ENCODE data around the gene GNAQ. TPM values are rescaled to one million over a fixed set of nuclear protein-coding genes. Genes with fewer than 3 reads are reported as not detected.
A peak's percentile ranks its signal among the peaks of the same experiment; 100 is the strongest.

Gene GNAQ
- total and polyA plus RNA-seq, 2 experiments from 2014 or later = 21.1 to 43.1 TPM

DNA sequence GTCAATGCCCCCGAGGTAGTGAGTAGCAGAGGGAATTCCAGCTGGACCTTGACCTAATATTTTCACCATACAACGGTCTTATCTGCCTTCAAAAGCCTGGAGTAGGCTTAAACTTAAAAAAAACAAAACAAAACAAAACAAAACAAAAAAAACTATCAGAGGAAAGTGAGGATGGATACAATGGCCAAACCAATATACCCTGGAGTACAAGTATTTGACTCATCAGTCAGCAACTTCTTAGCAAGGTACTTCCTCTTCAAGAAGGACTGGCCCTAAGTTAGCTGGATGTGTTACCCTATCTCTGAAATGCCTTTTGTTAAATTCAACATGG is 222.9 kb downstream of the GNAQ start:
- Histone ChIP-seq H3K79me2 (replicated peaks; ENCODE audit: insufficient read depth) (no peaks in the 10 kb centered on the region), H2AFZ (no peak overlapping the region), H3K9me2 (ENCODE audit: insufficient read depth) (no peaks in the 10 kb centered on the region), H3K4me3 (no peak overlapping the region), H4K20me1 (replicated peaks; ENCODE audit: insufficient read depth) (no peaks in the 10 kb centered on the region), H3F3A (replicated peaks; ENCODE audit: low read depth) (no peaks in the 10 kb centered on the region), H3K27me3 (ENCODE audit: insufficient read depth) (no peaks in the 10 kb centered on the region), H3K36me3 (ENCODE audit: insufficient read depth) (no peaks in the 10 kb centered on the region), H3K4me2 (no peak overlapping the region), H3K4me1 (ENCODE audit: insufficient read depth) (0 out of 2 replicates have a peak, but pooled peaks cover under 1% of the 10 kb centered on the region), H3K27ac (ENCODE audit: low read depth) (no peak overlapping the region)
- TF ChIP-seq JUNB (IDR thresholded peaks at IDR 0.05; ENCODE audit: unreplicated experiment) = no peak
- no peak for TF ChIP-seq ZNF331 (CRISPR knock-in tag; IDR thresholded peaks at IDR 0.05; ENCODE audit: low read depth)
- TF ChIP-seq POLR2AphosphoS5 (IDR thresholded peaks at IDR 0.05; ENCODE audit: low read depth) = no peak
- peak overlapping the region; percentile 36; the same call in 1 of the 2 replicates for H3K27ac Mint-ChIP-seq
- peaks cover 3% of the 10 kb centered on the region for H3K27me3 Mint-ChIP-seq (ENCODE audit: insufficient read depth, low read depth, poor library complexity)
- peaks cover 8% of the 10 kb centered on the region; the same call in 2 of the 3 replicates for H3K4me1 Mint-ChIP-seq
- H3K9me3 Mint-ChIP-seq = no peaks in the 10 kb centered on the region
- no peaks in the 10 kb centered on the region for H3K36me3 Mint-ChIP-seq (ENCODE audit: low read depth)
- DNase-seq (ENCODE audit: low spot score) = no peak
- no peak overlapping the region for H3K4me3 Mint-ChIP-seq
- ATAC-seq = no peak

DNA sequence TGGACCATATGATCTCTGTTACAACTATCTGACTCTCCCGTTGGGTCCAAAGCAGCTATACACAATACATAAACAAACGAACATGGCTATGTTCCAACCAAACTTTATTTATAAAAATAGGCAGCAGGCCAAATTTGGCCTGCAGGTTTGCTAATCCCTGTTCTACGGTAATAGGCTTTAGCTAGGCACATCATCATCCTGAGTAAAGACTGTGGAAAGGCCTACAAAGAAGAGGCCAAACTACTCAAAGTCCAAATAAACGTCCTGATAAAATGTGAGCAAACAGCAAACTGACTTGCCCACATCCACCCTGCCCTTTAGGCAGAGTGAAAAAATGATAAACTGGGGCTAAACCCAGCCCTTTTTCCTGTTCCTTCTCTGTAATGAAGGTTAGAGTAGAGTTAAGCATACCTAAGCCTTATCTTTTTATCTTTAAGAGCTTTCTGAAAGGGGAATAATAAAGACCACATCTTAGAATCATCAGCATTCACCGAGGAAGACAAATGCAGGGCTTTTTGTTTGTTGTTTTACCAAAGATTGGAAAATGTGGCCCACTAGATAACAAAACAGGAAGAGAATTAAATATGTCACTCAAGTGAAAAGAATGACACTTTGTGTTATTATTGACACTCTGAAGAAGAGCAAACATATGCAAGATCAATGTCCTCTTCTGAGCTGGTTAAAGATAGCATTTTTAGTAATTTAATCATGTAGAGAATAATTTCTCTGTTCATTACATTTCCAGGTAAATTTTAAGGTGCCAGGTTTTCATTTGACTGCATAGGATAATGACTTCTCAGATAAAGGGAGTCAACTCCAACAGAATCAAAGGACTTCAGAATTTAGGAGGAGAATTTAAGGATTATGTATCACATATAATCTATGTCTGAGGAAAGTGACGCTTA is 223.5 kb downstream of the GNAQ start:
- no peak for TF ChIP-seq CTCF (conservative IDR thresholded peaks at IDR 0.05; ENCODE audit: low read depth in 2 of 2)
- no peak for TF ChIP-seq STAT1 (IDR thresholded peaks at IDR 0.05; ENCODE audit: unreplicated experiment)
- TF ChIP-seq CREB1 (CRISPR knock-in tag; IDR thresholded peaks at IDR 0.05; ENCODE audit: low read depth) = no peak
- TF ChIP-seq EZH2phosphoT487 (IDR thresholded peaks at IDR 0.05; ENCODE audit: unreplicated experiment) = no peak
- no peaks in the 10 kb centered on the region for H3K27me3 ChIP-seq (ENCODE audit: insufficient read depth)
- Mint-ChIP-seq H3K36me3 (ENCODE audit: low read depth) (no peaks in the 10 kb centered on the region), H3K27me3 (ENCODE audit: insufficient read depth, low read depth, poor library complexity) (peaks cover 3% of the 10 kb centered on the region), H3K27ac (0 out of 2 replicates have a peak overlapping the region, but pooled peaks have one; percentile 36), H3K4me3 (no peak overlapping the region), H3K4me1 (peaks cover 14% of the 10 kb centered on the region), H3K9me3 (no peaks in the 10 kb centered on the region)
- no peaks in the 10 kb centered on the region for H3K79me2 ChIP-seq (replicated peaks; ENCODE audit: insufficient read depth)
- H3F3A ChIP-seq (replicated peaks; ENCODE audit: low read depth) = no peaks in the 10 kb centered on the region
- ATAC-seq (no peak), DNase-seq (ENCODE audit: low spot score) (no peak)
- H3K36me3 ChIP-seq (ENCODE audit: insufficient read depth) = no peaks in the 10 kb centered on the region
- H4K20me1 ChIP-seq (replicated peaks; ENCODE audit: insufficient read depth) = no peaks in the 10 kb centered on the region
- peaks cover 7% of the 10 kb centered on the region; the same call in 1 of the 2 replicates for H3K4me1 ChIP-seq (ENCODE audit: insufficient read depth)
- no peak overlapping the region for H2AFZ ChIP-seq
- H3K4me3 ChIP-seq = no peak overlapping the region
- no peaks in the 10 kb centered on the region for H3K9me2 ChIP-seq (ENCODE audit: insufficient read depth)
- no peak overlapping the region for H3K27ac ChIP-seq (ENCODE audit: low read depth)
- no peak overlapping the region for H3K4me2 ChIP-seq

DNA sequence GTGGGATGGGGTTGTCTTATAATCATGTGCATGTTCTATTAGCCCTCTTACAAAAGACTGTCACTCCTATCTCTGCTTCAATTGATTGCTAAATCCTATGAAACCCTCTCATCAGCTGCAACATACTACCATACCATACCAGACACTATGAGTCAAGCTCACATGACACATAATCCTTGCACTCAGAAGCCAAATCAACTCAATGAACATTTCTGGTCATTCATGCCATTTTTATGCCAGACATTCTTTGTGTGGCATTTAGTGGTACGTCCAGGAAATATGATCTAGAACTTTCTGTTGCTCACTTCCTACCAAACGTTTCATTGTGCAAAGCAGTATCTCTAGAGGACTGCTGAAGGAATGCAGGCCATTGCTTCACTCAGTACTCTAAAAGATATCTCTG is 224.3 kb downstream of the GNAQ start:
- H3K36me3 ChIP-seq (ENCODE audit: insufficient read depth) = no peaks in the 10 kb centered on the region
- H3K36me3 Mint-ChIP-seq (ENCODE audit: low read depth) = no peaks in the 10 kb centered on the region
- no peak overlapping the region for H3K4me3 ChIP-seq
- H3K9me3 Mint-ChIP-seq = no peaks in the 10 kb centered on the region
- H3K27ac ChIP-seq (ENCODE audit: low read depth) = no peak overlapping the region
- peaks cover 19% of the 10 kb centered on the region for H3K4me1 Mint-ChIP-seq
- peaks cover 4% of the 10 kb centered on the region for H3K27me3 Mint-ChIP-seq (ENCODE audit: insufficient read depth, low read depth, poor library complexity)
- no peak for DNase-seq (ENCODE audit: low spot score)
- H3K27me3 ChIP-seq (ENCODE audit: insufficient read depth) = no peaks in the 10 kb centered on the region
- no peak overlapping the region for H3K27ac Mint-ChIP-seq
- no peaks in the 10 kb centered on the region for H3K9me2 ChIP-seq (ENCODE audit: insufficient read depth)
- H3K4me3 Mint-ChIP-seq = no peak overlapping the region
- no peak overlapping the region for H2AFZ ChIP-seq
- TF ChIP-seq, protein P1, sequence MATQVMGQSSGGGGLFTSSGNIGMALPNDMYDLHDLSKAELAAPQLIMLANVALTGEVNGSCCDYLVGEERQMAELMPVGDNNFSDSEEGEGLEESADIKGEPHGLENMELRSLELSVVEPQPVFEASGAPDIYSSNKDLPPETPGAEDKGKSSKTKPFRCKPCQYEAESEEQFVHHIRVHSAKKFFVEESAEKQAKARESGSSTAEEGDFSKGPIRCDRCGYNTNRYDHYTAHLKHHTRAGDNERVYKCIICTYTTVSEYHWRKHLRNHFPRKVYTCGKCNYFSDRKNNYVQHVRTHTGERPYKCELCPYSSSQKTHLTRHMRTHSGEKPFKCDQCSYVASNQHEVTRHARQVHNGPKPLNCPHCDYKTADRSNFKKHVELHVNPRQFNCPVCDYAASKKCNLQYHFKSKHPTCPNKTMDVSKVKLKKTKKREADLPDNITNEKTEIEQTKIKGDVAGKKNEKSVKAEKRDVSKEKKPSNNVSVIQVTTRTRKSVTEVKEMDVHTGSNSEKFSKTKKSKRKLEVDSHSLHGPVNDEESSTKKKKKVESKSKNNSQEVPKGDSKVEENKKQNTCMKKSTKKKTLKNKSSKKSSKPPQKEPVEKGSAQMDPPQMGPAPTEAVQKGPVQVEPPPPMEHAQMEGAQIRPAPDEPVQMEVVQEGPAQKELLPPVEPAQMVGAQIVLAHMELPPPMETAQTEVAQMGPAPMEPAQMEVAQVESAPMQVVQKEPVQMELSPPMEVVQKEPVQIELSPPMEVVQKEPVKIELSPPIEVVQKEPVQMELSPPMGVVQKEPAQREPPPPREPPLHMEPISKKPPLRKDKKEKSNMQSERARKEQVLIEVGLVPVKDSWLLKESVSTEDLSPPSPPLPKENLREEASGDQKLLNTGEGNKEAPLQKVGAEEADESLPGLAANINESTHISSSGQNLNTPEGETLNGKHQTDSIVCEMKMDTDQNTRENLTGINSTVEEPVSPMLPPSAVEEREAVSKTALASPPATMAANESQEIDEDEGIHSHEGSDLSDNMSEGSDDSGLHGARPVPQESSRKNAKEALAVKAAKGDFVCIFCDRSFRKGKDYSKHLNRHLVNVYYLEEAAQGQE (IDR thresholded peaks at IDR 0.05; ENCODE audit: unreplicated experiment) = no peak
- TF ChIP-seq NANOG (IDR thresholded peaks at IDR 0.05; ENCODE audit: borderline replicate concordance) (no peak), EZH2 (IDR thresholded peaks at IDR 0.05; ENCODE audit: low read depth, unreplicated experiment) (no peak), POLR2AphosphoS5 (IDR thresholded peaks at IDR 0.05; ENCODE audit: low read depth) (no peak), ZNF114 (CRISPR knock-in tag; IDR thresholded peaks at IDR 0.05) (no peak), JUNB (IDR thresholded peaks at IDR 0.05; ENCODE audit: unreplicated experiment) (no peak), STAT1 (IDR thresholded peaks at IDR 0.05; ENCODE audit: unreplicated experiment) (no peak)
- H3F3A ChIP-seq (replicated peaks; ENCODE audit: low read depth) = no peaks in the 10 kb centered on the region
- H3K4me1 ChIP-seq (ENCODE audit: insufficient read depth) = peaks cover 9% of the 10 kb centered on the region; the same call in 1 of the 2 replicates
- H3K79me2 ChIP-seq (replicated peaks; ENCODE audit: insufficient read depth) = no peaks in the 10 kb centered on the region
- no peak for ATAC-seq
- no peak overlapping the region for H3K4me2 ChIP-seq
- no peaks in the 10 kb centered on the region for H4K20me1 ChIP-seq (replicated peaks; ENCODE audit: insufficient read depth)
